Stimulated activated naive CD8-positive, alpha-beta T cell treated with anti-CD3 and anti-CD28 coated beads, Interleukin-15, amount 100 ng/mL, for 72 hours (primary cell): Measurements from ENCODE around the gene ABHD2.

Experiments used
- ATAC-seq: fragments of 150-1000 bp; cut with Tn5 transposase; 2 replicates; pipeline ENCODE4 v1.10.0; 2021; ENCODE audit warnings: mild to moderate bottlenecking, moderate library complexity
- DNase-seq, 2 donors: peaks; one replicate each; pipeline ENCODE4 v3.0.0; 2021 to 2022
- H3K27ac Mint-ChIP-seq, 2 donors: one replicate each; pipeline ENCODE4 v1.8.0; 2022; ENCODE audit warnings: mild to moderate bottlenecking in 2 of 2, mixed read lengths in 2 of 2, moderate library complexity in 2 of 2
- H3K27me3 Mint-ChIP-seq: one replicate; pipeline ENCODE4 v1.8.0; 2022; ENCODE audit warnings: mixed read lengths
- H3K4me1 Mint-ChIP-seq: one replicate; pipeline ENCODE4 v1.8.0; 2022; ENCODE audit warnings: mild to moderate bottlenecking, mixed read lengths
- H3K4me3 Mint-ChIP-seq, 2 donors: one replicate each; pipeline ENCODE4 v1.8.0; 2022; ENCODE audit warnings: mild to moderate bottlenecking in 2 of 2, mixed read lengths in 2 of 2, moderate library complexity in 1 of 2
- H3K9me3 Mint-ChIP-seq, 2 donors: one replicate each; pipeline ENCODE4 v1.8.0; 2022; ENCODE audit warnings: mixed read lengths in 2 of 2

Gene ABHD2

DNA sequence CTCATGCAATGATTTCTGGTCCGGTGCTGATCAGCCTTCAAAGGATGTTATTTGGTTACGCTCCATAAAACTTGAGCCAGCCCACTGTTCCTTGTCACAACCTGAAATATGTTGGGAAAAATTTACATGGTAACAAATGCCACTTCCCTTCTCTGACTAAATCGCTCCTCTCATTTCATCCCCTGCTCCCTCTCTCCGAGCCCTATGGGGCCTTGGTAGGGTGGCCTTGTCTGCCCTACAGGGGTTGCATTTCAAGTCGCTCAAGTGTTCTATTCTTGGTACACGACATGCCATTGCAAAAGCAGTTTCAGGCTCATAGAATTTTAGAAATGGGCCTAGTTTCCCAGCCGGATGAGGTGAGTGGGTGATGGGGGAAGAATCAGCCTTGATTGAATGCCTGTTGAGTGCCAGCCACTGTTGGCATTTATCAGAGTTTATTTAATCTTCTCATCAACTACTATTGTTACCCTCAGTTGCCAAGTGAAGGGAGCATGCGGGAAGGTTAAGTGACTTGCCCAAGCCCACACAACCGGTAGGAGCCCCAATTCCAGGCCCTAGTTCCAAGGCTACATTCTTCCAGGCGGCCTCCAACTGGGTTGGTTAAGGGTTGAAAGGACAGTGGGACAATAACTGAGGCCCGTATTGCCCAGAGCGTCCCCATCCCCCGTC lies 961 bp upstream of the ABHD2 start:
- Mint-ChIP-seq H3K4me3 (no peak overlapping the region), H3K27ac (no peak overlapping the region), H3K4me1 (peaks cover 32% of the 10 kb centered on the region), H3K27me3 (no peaks in the 10 kb centered on the region), H3K9me3 (no peaks in the 10 kb centered on the region)
- DNase-seq: no peak
- no peak for ATAC-seq

DNA sequence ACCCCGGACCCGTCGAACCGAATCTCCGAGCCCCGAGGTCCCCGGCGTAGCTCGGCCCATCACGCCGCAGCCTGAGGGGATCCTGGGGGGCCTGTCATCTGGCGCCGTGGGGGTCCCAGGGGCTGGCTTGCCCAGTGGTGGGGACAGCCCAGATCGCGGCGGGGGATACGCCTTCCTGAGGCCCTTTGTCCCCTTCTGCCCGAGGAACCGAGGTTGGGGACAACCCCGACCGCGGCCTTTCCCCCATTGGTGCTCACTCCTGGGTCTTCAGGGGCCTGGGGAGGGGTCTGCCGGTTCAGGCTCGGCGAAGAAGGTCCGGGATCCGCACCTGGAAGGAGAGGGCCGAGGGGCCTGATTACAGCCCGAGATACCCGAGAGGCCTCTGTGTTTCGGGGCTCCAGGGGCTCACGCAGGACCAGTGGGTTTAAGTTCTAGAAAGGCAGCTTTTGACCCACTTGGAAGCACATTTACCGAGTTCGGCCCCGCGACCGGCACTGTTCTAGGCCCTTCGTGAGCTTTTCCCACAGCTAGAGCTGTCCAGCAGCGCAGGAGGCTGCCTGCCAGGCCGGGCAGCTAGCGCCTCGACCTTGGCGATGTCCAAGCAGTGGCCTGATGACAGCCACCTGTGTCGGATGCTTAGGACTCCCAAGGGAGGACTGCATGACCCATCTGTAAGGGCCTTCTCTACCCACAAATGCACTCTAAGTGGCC lies 504 bp downstream of the ABHD2 start:
- no peak for DNase-seq
- Mint-ChIP-seq H3K27me3 (no peaks in the 10 kb centered on the region), H3K27ac (no peak overlapping the region), H3K4me3 (no peak overlapping the region), H3K9me3 (no peaks in the 10 kb centered on the region), H3K4me1 (peaks cover 45% of the 10 kb centered on the region)
- peak; percentile 4 for ATAC-seq

DNA sequence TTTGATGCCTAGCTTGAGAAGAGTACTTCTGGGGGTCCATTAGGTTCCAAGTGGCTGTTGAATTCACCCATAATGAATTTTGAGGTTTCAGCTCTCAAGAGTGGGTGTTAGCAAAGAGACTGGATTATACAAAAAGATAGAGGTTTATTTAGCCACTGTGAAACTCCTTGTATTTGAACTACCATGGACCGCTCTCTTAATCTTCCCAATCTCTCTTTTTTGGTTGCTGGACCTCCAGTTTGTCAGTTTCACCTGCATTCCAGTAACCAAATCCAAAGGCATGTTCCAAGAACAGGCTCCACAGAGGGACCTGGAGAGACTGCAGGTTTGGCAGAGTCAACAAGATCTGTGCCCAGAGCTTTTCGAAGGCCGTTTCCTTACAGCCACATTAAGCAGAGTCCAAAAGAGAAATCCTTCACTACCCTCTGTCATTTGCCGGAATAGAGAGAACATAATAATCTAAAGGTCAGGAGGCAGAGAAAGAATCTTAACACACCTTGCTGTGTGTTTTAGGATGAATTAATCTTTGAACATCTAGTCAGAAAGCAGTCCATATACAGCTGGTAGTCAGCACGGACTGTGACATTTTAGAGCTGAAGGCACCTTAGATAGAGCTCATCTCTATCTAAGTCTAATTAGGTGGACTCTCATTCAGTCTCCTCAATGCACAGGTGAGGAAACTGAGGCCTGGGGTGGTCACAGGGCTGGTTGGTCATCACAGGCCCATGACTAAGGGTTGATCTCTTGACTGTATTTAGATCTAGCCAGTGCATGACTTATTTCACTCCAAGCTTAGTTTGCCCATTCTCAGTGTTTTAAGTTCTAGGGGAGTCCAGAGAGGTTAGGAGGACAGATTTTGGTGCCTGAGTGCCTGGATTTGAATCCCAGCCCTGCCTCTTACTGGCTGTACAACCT lies 1.3 kb downstream of the ABHD2 start:
- Mint-ChIP-seq H3K4me3 (no peak overlapping the region), H3K4me1 (peaks cover 53% of the 10 kb centered on the region), H3K9me3 (no peaks in the 10 kb centered on the region), H3K27me3 (no peaks in the 10 kb centered on the region), H3K27ac (no peak overlapping the region)
- no peak for DNase-seq
- ATAC-seq: no peak

DNA sequence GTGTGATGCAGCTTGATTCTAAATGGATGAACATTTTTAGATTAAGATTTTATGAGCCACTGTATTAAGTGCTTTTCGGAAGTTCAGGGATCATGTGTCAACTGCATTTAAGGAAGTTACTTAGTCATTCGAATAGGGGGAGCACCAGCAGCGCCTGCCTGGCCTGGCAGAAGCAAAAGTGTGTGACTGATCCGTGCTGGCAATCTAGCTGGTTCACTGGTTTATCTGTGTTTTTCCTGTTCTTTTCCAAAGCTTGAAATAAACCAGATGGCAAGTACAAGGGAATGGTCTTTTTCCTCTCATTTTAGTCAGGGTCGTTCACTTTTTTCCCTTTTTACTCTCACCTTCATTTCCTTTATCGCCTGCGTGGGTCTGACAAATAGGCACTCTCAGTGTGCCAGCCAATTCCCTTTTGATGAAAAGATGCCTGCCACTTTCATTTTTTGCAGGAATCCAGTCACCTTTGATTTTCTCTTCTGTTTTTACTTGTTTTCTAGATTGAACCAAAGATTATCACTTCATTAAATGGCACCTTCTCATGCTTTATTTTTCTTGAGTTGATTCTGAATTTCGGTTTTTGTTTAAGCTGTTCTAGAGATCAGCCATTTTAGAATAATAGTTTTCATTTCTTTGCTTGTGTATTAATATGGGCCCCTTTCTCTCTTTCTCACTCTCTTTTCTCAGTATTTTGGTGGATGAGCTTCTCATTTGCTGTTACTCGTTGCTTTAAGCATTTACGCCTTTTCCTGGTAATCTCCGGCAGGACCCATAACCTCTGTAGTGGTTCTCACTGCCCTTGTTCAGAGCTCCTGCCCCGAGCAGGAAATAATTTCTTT lies 2.8 kb downstream of the ABHD2 start:
- H3K27me3 Mint-ChIP-seq: no peaks in the 10 kb centered on the region
- H3K9me3 Mint-ChIP-seq: no peaks in the 10 kb centered on the region
- no peak for ATAC-seq
- peaks cover 60% of the 10 kb centered on the region for H3K4me1 Mint-ChIP-seq
- no peak overlapping the region for H3K4me3 Mint-ChIP-seq
- H3K27ac Mint-ChIP-seq: peak overlapping the region; percentile 97 to 98
- DNase-seq: peak in 1 of 2 donors; percentile 31

- Mint-ChIP-seq H3K27ac (peak overlapping the region; percentile 97 to 98), H3K4me1 (peaks cover 61% of the 10 kb centered on the region), H3K4me3 (no peak overlapping the region)
Measured at GRCh38 chr15:89091627-89092220, 3.5 kb downstream of the ABHD2 start.

GRCh38 chr15:89093509-89093908 lies 5.3 kb downstream of the ABHD2 start:
- Mint-ChIP-seq H3K4me3 (peak overlapping the region in 1 of 2 donors; percentile 5), H3K27ac (peak overlapping the region in 1 of 2 donors; percentile 29), H3K27me3 (no peaks in the 10 kb centered on the region), H3K9me3 (no peaks in the 10 kb centered on the region), H3K4me1 (peaks cover 65% of the 10 kb centered on the region)
- ATAC-seq (no peak), DNase-seq (no peak)

More at GRCh38 chr15:89091627-89092220, 3.5 kb downstream of the ABHD2 start:
- Mint-ChIP-seq H3K27me3 (no peaks in the 10 kb centered on the region), H3K9me3 (no peaks in the 10 kb centered on the region)
- no peak for DNase-seq
- no peak for ATAC-seq

DNA sequence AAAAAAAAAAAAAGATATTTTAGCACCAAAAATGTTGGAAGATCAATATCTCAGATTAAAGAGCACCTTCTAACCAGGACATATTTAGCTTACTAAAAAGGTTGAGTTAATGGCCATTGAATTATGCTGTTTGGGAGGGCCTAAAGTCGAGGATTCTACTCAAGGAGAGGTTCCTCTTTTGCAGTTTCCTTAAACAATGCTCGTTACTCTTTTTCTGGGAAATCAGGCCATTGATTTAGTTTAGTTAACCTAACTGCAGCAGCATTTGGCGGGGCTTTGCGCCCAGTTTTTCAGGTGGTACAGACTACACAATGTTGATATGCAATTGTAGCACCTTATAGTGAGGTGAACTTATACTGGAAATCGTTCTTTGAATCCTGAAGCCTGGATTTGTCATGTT lies 6.8 kb downstream of the ABHD2 start:
- ATAC-seq (no peak), DNase-seq (no peak)
- H3K27ac Mint-ChIP-seq: no peak overlapping the region
- no peaks in the 10 kb centered on the region for H3K27me3 Mint-ChIP-seq
- no peak overlapping the region for H3K4me3 Mint-ChIP-seq
- H3K9me3 Mint-ChIP-seq: no peaks in the 10 kb centered on the region
- peaks cover 58% of the 10 kb centered on the region for H3K4me1 Mint-ChIP-seq

DNA sequence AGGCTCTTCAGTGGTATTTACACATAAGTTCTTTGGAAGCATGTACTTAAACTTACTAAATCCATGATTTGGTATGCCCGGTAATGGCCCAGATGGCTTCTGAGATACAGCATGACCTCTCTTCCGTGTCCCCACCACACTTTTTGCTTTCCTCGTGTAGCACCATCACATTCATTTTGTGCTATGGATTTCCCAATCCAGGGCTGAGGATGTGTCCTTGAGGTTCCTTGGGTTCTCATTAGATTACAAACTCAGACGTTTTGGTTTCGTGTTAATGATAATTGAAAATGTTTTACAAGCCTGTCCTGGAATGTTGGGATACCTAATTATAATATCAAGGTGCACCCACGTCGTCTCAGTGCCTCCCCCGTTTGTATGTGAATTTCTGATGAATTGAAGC lies 7.3 kb downstream of the ABHD2 start:
- DNase-seq (no peak), ATAC-seq (no peak)
- Mint-ChIP-seq H3K27me3 (no peaks in the 10 kb centered on the region), H3K4me1 (peaks cover 58% of the 10 kb centered on the region), H3K4me3 (no peak overlapping the region), H3K27ac (no peak overlapping the region), H3K9me3 (no peaks in the 10 kb centered on the region)

- Mint-ChIP-seq H3K27me3 (no peaks in the 10 kb centered on the region), H3K9me3 (no peaks in the 10 kb centered on the region), H3K4me1 (peaks cover 57% of the 10 kb centered on the region), H3K27ac (no peak overlapping the region), H3K4me3 (no peak overlapping the region)
- DNase-seq: no peak
- ATAC-seq: no peak
Measured at GRCh38 chr15:89096664-89097063, 8.4 kb downstream of the ABHD2 start.

DNA sequence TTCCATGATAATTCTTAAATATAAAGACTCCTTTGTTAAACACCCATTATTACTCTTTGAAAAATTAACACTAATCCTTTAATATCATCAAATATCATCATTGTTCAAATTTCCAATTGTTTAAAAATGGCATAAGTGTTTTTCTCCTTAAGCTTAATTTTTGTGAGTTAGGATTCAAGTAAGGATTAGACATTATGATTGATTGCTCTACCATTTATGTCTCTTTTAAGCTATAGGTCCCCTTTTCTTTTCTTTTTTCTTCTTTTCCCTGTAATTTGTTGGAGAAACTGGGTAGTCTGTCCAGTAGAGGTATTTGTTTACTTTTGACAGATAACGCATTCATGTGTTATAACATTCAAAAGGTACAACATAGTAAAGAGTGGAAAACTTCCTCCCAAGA lies 9.1 kb downstream of the ABHD2 start:
- ATAC-seq (no peak), DNase-seq (no peak)
- H3K9me3 Mint-ChIP-seq: no peaks in the 10 kb centered on the region
- H3K4me3 Mint-ChIP-seq: no peak overlapping the region
- peaks cover 57% of the 10 kb centered on the region for H3K4me1 Mint-ChIP-seq
- H3K27me3 Mint-ChIP-seq: no peaks in the 10 kb centered on the region
- H3K27ac Mint-ChIP-seq: no peak overlapping the region

- Mint-ChIP-seq H3K27ac (no peak overlapping the region), H3K4me3 (no peak overlapping the region), H3K4me1 (peaks cover 49% of the 10 kb centered on the region), H3K9me3 (no peaks in the 10 kb centered on the region), H3K27me3 (no peaks in the 10 kb centered on the region)
- no peak for ATAC-seq
- DNase-seq: no peak
Measured at GRCh38 chr15:89098281-89098680, 10.0 kb downstream of the ABHD2 start.

- DNase-seq (no peak), ATAC-seq (no peak)
- H3K27ac Mint-ChIP-seq: no peak overlapping the region
- no peaks in the 10 kb centered on the region for H3K27me3 Mint-ChIP-seq
- H3K4me1 Mint-ChIP-seq: peaks cover 39% of the 10 kb centered on the region
- H3K9me3 Mint-ChIP-seq: no peaks in the 10 kb centered on the region
- H3K4me3 Mint-ChIP-seq: no peak overlapping the region
Measured at GRCh38 chr15:89099968-89100367, 11.7 kb downstream of the ABHD2 start.

- Mint-ChIP-seq H3K4me3 (no peak overlapping the region), H3K27ac (peak overlapping the region in 1 of 2 donors; percentile 74)
Measured at GRCh38 chr15:89101302-89102193, 13.3 kb downstream of the ABHD2 start.

More at GRCh38 chr15:89101302-89102193, 13.3 kb downstream of the ABHD2 start:
- DNase-seq (no peak), ATAC-seq (peak; percentile 45)
- Mint-ChIP-seq H3K27me3 (no peaks in the 10 kb centered on the region), H3K9me3 (no peaks in the 10 kb centered on the region), H3K4me1 (peaks cover 33% of the 10 kb centered on the region)
